Esophagus muscularis mucosa (tissue), 4 donors: ENCODE data around the gene KATNAL2.
"Not testable (repeated sequence)": the region's sequence is repeated elsewhere in the genome, so short reads cannot be mapped to it uniquely, and the experiment has no call there.

Experiments
- CTCF ChIP-seq, 3 experiments: fragments of 200-600 bp in 2 of 3; fragments of 450-650 bp in 1 of 3; sonication (generic) in 2 of 3; IDR thresholded peaks; one replicate each; pipeline ENCODE4 v1.5.1; 2017 to 2019; ENCODE audit warnings: antibody characterized with exemption in 3 of 3, mild to moderate bottlenecking in 2 of 3, moderate library complexity in 1 of 3
- EP300 ChIP-seq: sonication (generic); formaldehyde crosslinking; IDR thresholded peaks from one replicate; pipeline ENCODE4 v1.6.1; 2017; ENCODE audit warnings: antibody characterized with exemption
- POLR2A ChIP-seq: fragments of 450-650 bp; IDR thresholded peaks from one replicate; pipeline ENCODE4 v1.6.1; 2017; ENCODE audit warnings: antibody characterized with exemption, moderate library complexity, mild to moderate bottlenecking, low read depth
- POLR2AphosphoS5 ChIP-seq, 2 donors: sonication (generic); formaldehyde crosslinking; IDR thresholded peaks; one replicate each; pipeline ENCODE4 v1.6.1; 2017; ENCODE audit warnings: antibody characterized with exemption in 2 of 2

GRCh38 chr18:47020757-47021156 lies 103.4 kb downstream of the KATNAL2 start:
- not testable (repeated sequence) for TF ChIP-seq CTCF (IDR thresholded peaks at IDR 0.05); EP300; POLR2AphosphoS5 (IDR thresholded peaks at IDR 0.05); POLR2A
